HuH-7.5 (cell line): ENCODE data around the gene RAC3.

Source experiments
- DNase-seq: peaks from one replicate; pipeline ENCODE4 v3.0.0; 2011; ENCODE audit warnings: low spot score

RAC3 gene

GRCh38 chr17:82041144-82041814, 9.8 kb downstream of the RAC3 start:
- no peak for DNase-seq

DNA sequence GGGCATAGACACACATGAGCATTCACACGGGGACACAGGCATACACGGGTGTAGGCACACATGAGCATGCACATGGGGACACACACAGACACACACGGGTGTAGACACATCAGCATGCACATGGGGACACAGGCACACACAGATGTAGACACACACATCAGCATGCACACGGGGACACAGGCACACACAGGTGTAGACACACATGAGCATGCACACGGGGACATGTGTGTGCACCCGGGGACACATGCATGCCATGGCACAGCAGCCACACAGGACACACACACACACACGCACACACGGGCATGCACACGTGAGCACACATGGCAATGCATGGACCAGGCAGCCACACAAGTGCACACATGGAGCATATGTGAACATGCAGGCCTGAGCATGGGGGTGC, 11.2 kb downstream of the RAC3 start:
- no peak for DNase-seq

DNA sequence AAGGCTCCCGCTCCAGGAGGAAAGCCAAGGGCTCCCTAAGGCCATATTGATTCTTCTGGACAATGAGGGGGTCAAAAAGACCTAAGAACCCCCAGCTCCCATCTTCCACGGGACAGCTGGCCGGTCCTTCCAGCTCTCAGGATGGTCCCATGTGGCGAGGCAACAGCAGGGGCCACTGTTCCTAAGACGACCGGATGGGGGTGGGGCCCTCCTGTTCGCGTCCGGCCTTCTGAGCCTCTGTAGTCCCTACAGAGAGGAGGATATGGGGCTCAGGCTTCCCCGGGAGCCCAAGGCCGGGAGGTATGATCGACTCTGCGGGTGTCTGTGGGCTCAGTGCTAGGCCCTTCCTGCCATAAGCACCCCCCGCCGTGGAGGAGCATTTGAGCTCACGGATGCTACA, 12.0 kb downstream of the RAC3 start:
- no peak for DNase-seq

DNA sequence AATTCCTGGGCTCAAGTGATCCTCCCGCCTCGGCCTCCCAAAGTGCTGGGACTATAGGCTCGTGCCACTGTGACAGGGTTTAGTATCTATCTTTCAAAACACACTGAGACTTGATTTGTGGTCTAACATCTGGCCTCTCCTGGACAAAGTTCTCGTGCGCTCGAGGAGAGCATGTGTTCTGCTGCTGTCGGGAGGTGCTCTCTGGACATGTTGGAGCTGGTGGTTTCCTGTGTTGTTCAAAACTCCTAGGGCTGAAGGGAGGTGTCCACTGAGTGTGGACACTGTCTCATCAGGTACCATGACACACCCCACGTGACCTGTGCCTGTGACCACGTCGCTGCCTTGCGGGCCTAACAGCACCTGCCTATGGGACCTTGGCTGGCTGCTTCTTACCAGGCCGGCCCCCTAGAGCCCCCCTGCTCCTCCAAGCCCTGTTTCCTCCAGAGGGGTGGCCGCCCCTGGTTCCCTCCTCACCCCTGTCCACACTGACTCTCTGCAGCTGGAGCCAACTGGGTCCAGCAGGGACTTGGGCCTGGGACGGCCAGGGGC, 14.5 kb downstream of the RAC3 start:
- DNase-seq: no peak

GRCh38 chr17:82046903-82047302, 15.4 kb downstream of the RAC3 start:
- no peak for DNase-seq

DNA sequence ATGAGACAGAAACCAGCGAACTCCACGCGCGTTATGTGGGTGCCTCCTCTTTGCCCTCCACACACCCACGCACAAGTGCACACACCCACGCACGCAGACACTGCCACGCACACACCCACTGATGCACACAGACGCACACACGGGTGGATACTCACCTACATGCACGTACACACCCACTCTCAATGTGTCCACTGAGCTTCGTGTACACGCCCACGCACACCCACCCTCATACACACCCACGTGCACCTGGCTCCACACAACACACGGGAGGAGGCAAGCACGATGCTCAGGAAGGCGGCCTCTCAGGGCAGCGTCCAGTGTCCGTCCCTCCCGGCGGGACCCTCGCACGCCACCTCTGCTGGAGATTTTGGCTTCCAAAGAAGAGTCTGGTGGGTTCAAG, 15.9 kb downstream of the RAC3 start:
- no peak for DNase-seq

DNA sequence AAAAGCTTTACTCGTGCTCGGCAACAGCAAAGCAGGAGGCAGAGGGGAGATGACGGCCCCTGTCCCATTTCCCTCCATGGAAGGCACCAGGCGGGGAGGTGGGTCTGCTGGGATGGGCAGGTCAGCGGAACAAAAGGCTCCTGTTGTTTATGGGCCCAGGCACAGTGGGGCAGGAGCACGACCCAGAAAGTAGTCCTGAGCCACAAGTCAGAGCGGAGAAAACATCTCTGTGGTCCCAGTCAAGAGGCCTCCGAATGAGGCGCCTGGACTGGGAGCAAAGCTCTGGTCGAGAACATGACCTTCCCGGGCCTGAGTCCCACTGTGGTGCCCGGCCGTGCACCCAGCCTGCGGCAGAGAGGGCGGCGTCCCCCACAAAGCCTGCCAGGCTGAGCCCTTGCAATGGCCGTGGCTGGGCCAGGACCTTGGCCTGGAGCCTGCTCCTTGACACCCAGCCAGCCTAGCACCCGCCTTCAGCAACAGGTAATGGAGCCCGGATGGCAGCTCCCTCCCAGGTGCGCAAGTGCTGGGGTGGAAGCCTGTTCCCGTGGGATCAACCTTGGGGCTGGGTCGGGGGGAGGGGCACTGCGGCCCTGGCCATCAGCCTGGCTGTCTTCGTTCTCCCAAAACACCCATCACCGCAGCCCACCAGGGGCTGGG, 16.6 kb downstream of the RAC3 start:
- DNase-seq: no peak

- DNase-seq: no peak
These were observed 17.1 kb downstream of the RAC3 start for GRCh38 chr17:82048571-82048971.

DNA sequence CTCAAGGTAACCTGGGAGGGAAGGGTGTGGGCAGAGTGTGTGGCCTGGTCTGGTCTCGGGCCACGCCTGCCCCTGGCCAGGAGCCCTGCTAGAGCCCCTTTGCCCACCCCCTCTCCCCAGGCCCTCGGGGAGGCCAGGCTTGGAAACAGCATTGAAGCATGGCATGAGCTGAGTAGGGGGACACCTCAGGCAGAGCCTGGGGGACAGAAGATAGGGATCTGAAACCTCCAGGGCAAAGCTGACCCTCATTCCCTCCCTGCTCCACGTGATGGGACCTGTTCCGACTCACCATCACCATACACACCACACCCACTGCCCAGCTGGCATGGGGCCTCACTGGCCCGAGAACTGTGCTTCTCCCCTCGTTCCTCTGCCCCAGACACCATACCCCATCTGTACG, 17.6 kb downstream of the RAC3 start:
- DNase-seq: no peak

- no peak for DNase-seq
These were observed 18.1 kb downstream of the RAC3 start for GRCh38 chr17:82049521-82049971.

- DNase-seq: no peak
These were observed 18.8 kb downstream of the RAC3 start for GRCh38 chr17:82050152-82050760.

DNA sequence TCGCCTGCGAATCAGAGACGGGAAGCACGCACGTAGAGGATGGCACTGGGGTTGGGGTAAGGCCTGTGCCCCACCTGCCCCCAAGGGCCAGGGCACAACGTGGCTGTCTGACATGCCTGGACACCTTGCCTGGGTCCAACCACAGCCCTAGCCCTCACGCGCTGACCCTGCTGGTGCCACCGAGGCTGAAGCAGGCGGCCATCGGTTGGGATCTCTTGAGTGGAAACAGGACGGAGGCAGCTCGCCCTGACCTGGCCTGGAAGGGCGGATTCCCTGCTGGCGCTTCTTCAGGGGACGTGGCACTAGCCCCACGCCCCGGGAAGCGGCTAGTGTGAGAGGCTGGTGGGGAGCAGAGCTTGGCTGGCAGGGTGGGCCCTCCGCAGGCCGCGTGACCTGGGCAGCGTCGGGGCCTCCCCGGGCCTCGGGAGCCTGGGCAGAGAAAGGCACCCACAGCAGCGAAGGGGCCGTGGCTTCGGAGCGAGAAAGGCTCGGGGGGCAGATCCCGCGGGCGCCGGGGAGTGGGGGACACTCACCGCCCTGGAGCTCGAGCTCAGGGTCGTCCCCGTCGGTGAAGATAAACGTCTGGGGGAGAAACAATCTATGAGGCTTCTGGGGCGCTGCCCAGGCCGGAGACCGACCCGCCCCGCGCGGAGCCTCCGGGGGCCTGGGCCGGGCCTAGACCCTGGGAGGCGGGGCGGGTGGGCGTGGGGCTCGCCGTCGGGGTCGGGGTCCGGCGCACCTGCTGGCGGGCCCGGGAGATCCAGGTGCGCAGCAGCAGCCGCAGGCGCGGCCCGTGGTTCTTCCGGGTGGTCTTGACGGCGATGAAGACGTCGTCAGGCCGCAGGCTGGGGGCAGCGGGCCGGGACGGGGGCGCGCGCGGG, 19.5 kb downstream of the RAC3 start:
- no peak for DNase-seq

DNA sequence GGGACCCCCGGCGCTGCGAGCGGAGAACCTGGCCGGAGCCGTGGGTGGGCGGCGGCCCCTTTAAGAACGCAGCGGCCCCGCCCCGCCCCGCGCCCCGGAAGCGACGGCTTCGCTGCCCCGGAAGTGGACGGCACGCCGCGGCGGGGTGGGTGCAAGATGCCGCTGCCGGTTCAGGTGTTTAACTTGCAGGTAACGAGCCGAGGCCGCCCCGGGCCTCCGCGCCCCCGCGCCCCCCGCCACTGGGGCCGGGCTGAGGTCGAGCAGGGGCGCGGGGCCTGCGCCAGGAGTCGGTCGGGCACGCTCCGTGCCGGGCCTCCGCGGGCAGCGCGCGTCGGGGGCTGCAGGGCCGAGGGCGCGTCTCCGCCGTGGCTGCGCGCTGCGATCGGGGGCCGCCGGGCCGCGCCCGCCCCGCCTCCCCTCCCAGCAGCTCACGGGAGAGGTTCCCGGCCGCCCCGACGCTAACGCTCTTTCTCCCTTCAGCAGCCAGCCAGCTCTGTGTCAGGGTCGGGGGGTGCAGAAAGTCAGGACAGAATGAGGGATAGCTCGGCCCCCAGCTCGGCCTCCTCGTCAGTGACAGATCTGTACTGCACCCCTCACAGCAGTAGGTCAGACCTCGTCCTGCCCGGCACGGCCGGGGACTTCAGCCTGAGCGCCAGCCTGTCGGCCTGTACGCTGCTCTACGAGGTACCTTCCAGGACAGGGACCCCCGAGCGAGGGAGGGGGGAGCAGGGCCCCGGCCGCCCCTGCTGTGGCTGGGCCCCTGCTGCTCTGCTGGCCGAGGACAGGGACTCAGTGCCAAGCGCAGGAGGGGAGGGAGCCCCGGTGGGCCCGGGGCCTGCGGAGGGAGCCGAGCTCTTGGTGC, 20.5 kb downstream of the RAC3 start, which contains the start of the genes GPS1 and RFNG:
Gene GPS1, plus strand, starts transcription at position 123 of the 862 bp plus-strand sequence. Its CDS starts 34 bp downstream, at position 157.
Gene RFNG, minus strand, starts transcription at position 36 of the 862 bp plus-strand sequence. CDS start 45 bp downstream, outside the sequence.
- DNase-seq: peak; percentile 92

GRCh38 chr17:82052638-82053059, 21.2 kb downstream of the RAC3 start:
- no peak for DNase-seq

DNA sequence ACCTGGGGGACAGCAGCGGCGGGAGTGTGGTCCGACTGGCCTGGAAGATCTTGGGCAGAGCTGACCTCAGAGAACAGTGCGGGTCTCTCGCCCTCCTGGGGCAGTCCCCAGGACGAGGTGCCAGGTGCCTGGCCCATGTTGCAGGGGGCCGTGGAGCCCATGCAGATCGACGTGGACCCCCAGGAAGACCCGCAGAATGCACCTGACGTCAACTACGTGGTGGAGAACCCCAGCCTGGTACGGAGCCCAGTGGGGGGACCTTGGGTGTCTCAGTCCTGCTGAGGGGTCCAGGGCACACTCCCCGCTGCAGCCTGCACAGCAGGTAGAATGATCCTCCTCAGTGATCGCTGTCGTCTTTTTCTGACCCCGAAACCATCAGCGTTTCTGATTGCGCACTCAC, 21.7 kb downstream of the RAC3 start:
- no peak for DNase-seq

DNA sequence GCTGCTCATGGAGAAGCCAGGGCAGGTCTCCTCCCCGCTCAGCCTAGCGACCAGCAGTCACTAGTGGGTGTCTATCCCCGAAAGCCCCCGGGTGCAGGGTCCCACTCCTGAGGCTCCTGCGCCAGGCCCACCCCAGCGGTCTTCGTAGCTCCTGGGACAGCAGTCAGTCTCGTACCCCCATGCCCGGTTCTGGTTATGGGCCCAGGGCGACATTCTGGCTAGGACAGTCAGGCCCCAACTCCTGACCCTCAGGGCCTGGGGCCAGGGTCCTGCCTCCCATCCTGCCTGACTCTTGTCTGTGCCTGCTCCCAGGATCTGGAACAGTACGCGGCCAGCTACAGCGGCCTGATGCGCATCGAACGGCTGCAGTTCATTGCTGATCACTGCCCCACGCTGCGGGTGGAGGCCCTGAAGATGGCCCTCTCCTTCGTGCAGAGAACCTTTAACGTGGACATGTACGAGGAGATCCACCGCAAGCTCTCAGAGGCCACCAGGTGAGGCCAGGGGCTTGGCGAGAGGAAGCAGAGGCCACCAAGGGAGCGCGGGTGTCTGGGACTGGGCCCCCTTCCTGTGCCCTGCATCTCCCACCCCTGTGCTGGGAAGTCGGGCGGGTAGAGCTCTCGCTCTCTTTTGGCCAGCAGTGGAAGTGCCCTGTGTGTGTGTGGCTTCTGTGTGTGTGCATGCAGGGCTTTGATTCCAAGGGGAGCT, 22.2 kb downstream of the RAC3 start:
- DNase-seq: no peak

- DNase-seq: no peak
These were observed 23.0 kb downstream of the RAC3 start for GRCh38 chr17:82054351-82055022.

DNA sequence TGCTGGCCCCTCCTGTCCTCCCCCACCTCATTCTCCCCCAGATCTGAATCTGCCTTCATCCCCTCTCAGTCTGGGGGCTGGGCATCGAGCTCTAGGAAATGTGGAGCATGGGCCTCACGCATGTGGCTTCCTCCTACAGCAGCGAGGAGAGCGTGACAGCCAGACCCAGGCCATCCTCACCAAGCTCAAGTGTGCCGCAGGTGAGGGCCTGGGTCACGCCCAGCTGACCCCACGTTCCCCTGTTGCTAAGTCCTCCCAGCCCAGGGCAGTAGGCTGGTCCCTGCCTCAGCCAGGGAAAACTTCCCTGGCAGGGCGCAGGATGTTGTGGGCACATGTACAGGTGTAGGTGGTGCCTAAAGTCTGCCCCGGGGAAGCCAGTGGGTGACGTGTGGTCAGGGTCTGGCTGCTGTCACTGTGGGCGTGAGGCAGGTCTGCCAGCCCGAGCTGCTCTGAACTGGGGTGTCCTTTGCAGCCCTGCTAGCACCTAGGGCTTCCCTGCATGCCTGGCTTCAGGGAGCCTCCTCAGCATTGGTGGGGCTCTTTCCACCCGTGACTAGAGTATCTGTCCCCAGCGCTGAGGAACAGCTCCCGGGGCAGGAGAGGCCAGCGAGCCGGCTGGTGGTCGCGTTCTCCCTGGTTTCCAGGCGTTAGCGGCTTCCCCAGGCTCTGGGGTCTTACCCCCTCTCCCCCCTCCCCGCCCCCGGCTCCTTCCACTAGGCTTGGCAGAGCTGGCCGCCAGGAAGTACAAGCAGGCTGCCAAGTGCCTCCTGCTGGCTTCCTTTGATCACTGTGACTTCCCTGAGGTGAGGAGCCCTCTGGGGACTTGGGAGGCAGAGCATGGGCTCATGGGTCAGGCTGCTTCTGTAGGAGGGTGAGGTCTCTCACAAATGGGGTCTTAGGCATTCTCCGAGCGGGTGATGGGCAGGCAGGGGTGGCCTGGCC, 23.8 kb downstream of the RAC3 start:
- no peak for DNase-seq
